Thyroid gland (tissue), 4 donors: Measurements from ENCODE around the gene NPHP4. TPM values are rescaled to one million over a fixed set of nuclear protein-coding genes. Genes with fewer than 3 reads are reported as not detected.

ENCODE experiments used
- DNase-seq, 2 donors: peaks; one replicate each; pipeline ENCODE4 v3.0.0-alpha.2; 2019
- H3K27ac ChIP-seq, 3 donors: fragments of 200-600 bp; sonication (generic); 1 replicate in 2 of 3; 2 replicates in 1 of 3; pipeline ENCODE4 v1.5.1; 2016 to 2019; ENCODE audit warnings: mild to moderate bottlenecking in 1 of 3, moderate library complexity in 1 of 3
- H3K27me3 ChIP-seq: fragments of 200-600 bp; sonication (generic); one replicate; pipeline ENCODE4 v1.5.1; 2019
- H3K36me3 ChIP-seq, 2 donors: fragments of 200-600 bp; sonication (generic); one replicate each; pipeline ENCODE4 v1.5.1; 2016 to 2019
- H3K4me1 ChIP-seq, 2 donors: fragments of 200-600 bp; sonication (generic); one replicate each; pipeline ENCODE4 v1.5.1; 2017 to 2019
- H3K4me3 ChIP-seq, 3 donors: fragments of 200-600 bp; sonication (generic); replicated peaks in 1 of 3; 1 replicate in 2 of 3; 2 replicates in 1 of 3; pipeline ENCODE4 v1.5.1; 2016; ENCODE audit warnings: mild to moderate bottlenecking in 1 of 3
- H3K9me3 ChIP-seq: fragments of 200-600 bp; sonication (generic); one replicate; pipeline ENCODE4 v1.5.1; 2017
- CTCF ChIP-seq, 6 experiments: fragments of 200-600 bp in 3 of 6; fragments of 450-650 bp in 3 of 6; sonication (generic) in 3 of 6; IDR thresholded peaks; one replicate each; pipeline ENCODE4 v1.5.1; 2016 to 2019; ENCODE audit warnings: antibody characterized with exemption in 6 of 6, mild to moderate bottlenecking in 2 of 6, inconsistent platforms in 1 of 6, moderate library complexity in 1 of 6
- POLR2A ChIP-seq, 2 donors: fragments of 450-650 bp; IDR thresholded peaks; one replicate each; pipeline ENCODE4 v1.6.1; 2017; ENCODE audit warnings: antibody characterized with exemption in 2 of 2, mild to moderate bottlenecking in 2 of 2, moderate library complexity in 1 of 2
- WGBS, 2 donors: methylation state at CpG; one replicate each; pipeline ENCODE4 v1.1.5; 2017; 5-methylcytosine and 5-hydroxymethylcytosine counted together
- intact Hi-C: fragments of 100-400 bp; cut with DNase I; formaldehyde crosslinking; loops from one replicate; pipeline ENCODE4 v1.15.1; 2023
- total RNA-seq, 4 donors: library from RNA; depleted of rRNA; stranded (reverse); fragments of >200 nt; gene quantifications; one replicate each; pipeline ENCODE4 v1.2.3, GENCODE V29; 2016

Gene NPHP4
- total RNA-seq, 4 donors from 2014 or later = 24.3 to 48.3 (median 30.4) TPM

DNA sequence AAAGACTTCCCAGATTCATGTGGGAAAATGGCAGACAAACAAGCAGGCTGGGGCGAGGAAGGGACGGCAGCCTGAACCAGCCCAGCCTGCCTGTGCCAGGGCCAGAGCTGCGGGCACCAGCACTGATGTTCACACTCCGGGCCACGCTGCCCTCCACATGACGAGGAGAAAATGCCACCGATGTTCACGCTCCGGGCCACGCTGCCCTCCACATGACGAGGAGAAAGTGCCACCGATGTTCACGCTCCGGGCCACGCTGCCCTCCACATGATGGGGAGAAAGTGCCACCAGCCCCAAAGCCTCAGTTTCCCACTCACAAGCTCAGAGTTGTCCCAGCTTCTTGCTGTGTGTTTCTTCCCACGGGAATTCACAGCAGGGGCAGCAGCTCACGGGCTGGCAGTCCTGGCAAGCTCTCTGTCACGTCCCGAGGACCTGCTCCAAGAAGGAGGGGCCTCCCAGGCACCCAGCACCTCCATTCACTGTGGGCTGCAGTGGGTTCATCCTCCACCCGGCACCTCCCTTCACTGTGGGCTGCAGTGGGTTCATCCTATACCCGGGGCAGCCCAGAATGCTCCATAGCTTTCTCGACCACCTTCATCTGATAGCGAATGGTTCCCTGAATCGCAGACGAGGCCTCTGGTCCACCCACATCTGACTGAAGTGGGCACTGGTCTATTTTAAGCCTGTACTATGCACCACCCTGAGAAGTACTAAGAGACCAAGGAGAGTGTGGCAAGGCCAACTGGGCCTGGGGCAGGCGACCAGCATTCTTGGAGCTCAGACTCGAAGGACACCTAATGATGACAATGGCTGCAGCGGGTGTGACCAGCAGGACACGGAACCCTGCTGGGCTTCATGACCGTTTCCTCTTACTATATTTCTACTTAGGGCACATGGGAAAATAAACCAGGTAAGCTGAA lies 108.8 kb downstream of the NPHP4 start:
- TF ChIP-seq POLR2A (IDR thresholded peaks at IDR 0.05) (no peak), CTCF (IDR thresholded peaks at IDR 0.05) (no peak)
- WGBS, 2 donors = 93 to 95% methylated on average over 21 to 30 of the region's 30 CpGs

GRCh38 chr1:5882367-5883128 lies 109.7 kb downstream of the NPHP4 start:
- intact Hi-C loops = no loop called here
- Histone ChIP-seq H3K4me3 (no peak overlapping the region), H3K4me1 (peaks cover 5 to 7% of the 10 kb centered on the region in 2 donors), H3K27ac (no peak overlapping the region), H3K9me3 (no peaks in the 10 kb centered on the region), H3K36me3 (peaks cover 11 to 15% of the 10 kb centered on the region in 2 donors), H3K27me3 (no peaks in the 10 kb centered on the region)
- WGBS, 2 donors = 92 to 93% methylated on average over 27 of the region's 27 CpGs
- TF ChIP-seq CTCF (IDR thresholded peaks at IDR 0.05) (no peak), POLR2A (IDR thresholded peaks at IDR 0.05) (no peak)
- DNase-seq = no peak

More for the DNA sequence above, 108.8 kb downstream of the NPHP4 start:
- Histone ChIP-seq H3K4me1 (peaks cover 12 to 15% of the 10 kb centered on the region in 2 donors), H3K4me3 (no peak overlapping the region), H3K27ac (no peak overlapping the region), H3K36me3 (peaks cover 11 to 15% of the 10 kb centered on the region in 2 donors), H3K9me3 (no peaks in the 10 kb centered on the region), H3K27me3 (no peaks in the 10 kb centered on the region)
- intact Hi-C loops = no loop called here
- DNase-seq = no peak

DNA sequence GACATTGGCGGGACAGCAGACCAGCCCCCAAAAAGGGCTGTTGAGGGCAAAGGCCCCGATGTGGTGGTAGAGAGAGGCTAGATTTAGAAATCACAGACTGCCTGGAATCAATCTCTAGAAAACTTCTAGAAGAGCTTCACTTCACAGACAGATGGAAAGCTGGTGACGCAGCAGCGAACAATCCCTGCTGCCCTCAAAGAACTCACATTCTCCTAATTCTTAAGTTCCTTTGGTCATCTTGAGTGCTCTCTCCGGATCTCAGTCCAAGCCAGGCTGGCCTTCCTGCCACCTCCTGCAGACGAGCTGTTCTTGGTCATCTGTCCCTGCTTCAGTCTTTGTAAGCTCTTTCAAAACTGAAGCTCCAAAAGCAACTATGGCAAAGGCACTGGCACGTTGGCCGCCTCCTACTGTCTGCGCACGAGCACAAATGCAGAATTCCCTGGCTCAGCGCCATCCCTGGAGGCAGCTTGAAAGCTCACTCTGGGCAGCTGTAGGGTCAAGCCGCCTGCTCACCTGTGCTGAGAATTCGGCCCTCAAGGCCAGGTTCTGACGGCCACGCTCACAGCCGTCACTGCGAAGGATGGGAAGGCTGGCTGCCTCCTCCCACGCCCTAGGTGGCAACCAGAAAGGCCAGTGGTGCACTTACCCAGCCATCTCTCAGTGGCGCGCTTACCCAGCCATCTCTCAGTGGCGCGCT lies 110.6 kb downstream of the NPHP4 start:
- Histone ChIP-seq H3K4me3 (no peak overlapping the region), H3K4me1 (no peaks in the 10 kb centered on the region), H3K27me3 (no peaks in the 10 kb centered on the region), H3K36me3 (peaks cover 11 to 15% of the 10 kb centered on the region in 2 donors), H3K27ac (no peak overlapping the region), H3K9me3 (no peaks in the 10 kb centered on the region)
- 91 to 95% methylated on average over 15 to 22 of the region's 22 CpGs for WGBS, 2 donors
- TF ChIP-seq CTCF (IDR thresholded peaks at IDR 0.05) (no peak), POLR2A (IDR thresholded peaks at IDR 0.05) (no peak)
- no peak for DNase-seq
- intact Hi-C loops = no loop called here

GRCh38 chr1:5880630-5881405 lies 111.4 kb downstream of the NPHP4 start:
- Histone ChIP-seq H3K27ac (no peak overlapping the region), H3K27me3 (no peaks in the 10 kb centered on the region), H3K36me3 (peaks cover 16 to 18% of the 10 kb centered on the region in 2 donors), H3K9me3 (no peaks in the 10 kb centered on the region), H3K4me1 (no peaks in the 10 kb centered on the region), H3K4me3 (no peak overlapping the region)
- intact Hi-C loops = no loop called here
- TF ChIP-seq CTCF (IDR thresholded peaks at IDR 0.05) (no peak), POLR2A (IDR thresholded peaks at IDR 0.05) (no peak)
- WGBS, 2 donors = 94 to 99% methylated on average over 21 to 25 of the region's 25 CpGs
- no peak for DNase-seq
